GM12874 (cell line): ENCODE measurements around the gene PRKCB.
A peak's percentile ranks its signal among the peaks of the same experiment; 100 is the strongest.

Experiments
- TF ChIP-seq, protein P1 (sequence below): IDR thresholded peaks from 2 replicates; pipeline ENCODE4 v1.5.1; 2011; ENCODE audit warnings: low read depth, mild to moderate bottlenecking, control low read depth, low read length, moderate library complexity; ENCODE audit not compliant: insufficient read depth

PRKCB gene

DNA sequence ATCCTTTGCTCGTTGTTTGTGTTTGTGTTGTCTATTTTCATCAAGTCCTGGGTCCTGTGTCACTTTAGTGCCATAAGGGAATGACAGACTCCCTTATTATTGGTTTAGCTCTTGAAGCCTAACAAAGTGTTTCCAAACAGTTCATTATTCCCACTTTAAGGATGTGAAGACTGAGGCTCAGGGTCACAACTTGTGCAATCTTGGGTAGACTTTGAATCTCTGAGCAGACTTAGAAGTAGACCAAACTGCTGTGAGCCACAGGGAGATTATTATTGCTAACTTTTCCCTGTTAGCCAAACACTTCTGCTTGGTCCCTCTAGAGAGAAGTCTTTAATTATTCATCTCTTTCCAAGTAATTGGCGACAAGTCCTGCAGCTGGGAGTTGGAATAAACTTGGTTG is 31.8 kb downstream of the PRKCB start:
- TF ChIP-seq, protein P1, sequence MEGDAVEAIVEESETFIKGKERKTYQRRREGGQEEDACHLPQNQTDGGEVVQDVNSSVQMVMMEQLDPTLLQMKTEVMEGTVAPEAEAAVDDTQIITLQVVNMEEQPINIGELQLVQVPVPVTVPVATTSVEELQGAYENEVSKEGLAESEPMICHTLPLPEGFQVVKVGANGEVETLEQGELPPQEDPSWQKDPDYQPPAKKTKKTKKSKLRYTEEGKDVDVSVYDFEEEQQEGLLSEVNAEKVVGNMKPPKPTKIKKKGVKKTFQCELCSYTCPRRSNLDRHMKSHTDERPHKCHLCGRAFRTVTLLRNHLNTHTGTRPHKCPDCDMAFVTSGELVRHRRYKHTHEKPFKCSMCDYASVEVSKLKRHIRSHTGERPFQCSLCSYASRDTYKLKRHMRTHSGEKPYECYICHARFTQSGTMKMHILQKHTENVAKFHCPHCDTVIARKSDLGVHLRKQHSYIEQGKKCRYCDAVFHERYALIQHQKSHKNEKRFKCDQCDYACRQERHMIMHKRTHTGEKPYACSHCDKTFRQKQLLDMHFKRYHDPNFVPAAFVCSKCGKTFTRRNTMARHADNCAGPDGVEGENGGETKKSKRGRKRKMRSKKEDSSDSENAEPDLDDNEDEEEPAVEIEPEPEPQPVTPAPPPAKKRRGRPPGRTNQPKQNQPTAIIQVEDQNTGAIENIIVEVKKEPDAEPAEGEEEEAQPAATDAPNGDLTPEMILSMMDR, result no peak

DNA sequence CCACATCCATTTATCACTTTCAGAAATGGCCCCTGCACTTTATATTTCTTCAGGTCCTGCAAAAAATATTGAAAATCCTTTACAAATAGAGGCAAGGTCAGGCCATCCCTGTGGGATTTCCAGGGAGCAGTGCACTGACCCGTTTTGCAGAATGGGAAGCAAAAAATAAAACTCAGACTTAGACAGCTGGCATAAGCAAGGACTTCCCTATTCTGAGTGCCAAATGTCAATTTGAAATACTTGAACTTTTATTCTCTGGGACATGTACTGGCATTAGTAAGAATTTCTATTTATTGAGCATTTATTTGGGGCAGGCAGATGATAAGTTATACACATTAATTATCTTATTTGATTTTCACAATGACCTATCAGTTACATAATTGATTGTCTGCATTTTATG is 32.4 kb downstream of the PRKCB start:
- TF ChIP-seq, protein P1, result no peak

DNA sequence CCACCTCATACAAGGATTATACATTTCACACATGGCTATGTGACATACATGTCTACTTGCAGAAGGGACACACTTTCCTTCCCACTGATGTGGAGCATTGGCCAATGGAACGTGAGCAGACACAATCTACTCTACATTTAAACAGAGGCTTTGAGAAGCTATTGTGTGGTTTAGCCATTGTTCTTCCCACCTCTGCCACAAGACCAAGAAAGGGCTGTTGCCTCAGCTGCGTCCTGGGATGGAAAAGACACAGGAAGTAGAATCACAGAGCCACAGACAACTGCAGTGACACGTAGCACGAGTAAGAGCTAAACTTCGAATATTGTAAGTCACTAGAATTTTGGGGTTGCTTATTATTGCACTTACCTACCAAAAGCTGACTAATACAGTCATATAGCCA is 33.3 kb downstream of the PRKCB start:
- TF ChIP-seq, protein P1, result no peak

DNA sequence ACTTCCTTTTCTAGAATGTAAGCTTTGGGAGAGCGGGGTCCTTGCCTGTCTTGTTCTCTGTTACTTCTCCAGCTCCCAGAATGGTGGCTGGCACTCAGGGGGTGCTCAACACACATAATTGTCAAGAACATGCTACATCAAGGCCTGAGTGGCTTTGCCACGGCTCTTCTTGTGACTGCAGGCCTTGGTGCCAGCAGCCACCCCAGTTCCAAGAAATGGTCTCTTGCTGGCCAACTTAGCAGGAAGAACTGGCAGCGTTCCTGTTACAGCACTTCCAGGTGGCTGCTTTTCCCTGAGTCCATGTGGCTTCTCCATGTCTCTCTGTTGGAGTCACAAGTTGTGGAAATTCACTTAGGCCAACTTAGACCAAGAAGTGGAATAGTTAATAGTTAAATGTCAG is 36.1 kb downstream of the PRKCB start:
- TF ChIP-seq, protein P1, result no peak

DNA sequence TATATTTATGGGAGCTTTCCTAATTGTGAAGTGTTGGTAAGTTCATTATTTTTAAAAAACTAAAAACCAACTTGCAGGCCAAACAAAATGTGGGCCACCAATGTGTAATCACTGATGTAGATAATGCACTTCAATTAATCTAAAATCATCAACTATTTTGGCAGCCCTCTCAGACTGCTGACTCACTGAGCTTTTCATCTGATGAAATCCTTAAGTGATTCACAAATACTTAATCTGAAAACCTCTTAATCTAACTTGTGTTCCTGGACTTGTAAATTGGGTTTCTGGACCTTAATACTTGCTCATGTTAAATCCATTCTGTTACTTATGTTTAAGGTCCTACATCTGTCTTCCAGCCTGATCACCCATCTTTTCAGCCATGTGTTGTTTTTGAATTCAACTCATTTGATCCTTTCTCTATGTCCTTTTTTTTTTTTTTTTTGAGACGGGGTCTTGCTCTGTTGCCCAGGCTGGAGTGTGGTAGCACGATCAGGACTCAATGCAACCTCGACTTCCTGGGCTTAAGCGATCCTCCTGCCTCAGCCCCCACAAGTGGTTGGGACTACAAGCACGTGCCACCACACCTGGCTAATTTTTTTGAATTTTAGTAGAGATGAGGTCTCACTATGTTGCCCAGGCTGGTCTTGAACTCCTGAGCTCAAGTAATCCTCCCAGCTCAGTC is 39.0 kb downstream of the PRKCB start:
- TF ChIP-seq, protein P1, result no peak

DNA sequence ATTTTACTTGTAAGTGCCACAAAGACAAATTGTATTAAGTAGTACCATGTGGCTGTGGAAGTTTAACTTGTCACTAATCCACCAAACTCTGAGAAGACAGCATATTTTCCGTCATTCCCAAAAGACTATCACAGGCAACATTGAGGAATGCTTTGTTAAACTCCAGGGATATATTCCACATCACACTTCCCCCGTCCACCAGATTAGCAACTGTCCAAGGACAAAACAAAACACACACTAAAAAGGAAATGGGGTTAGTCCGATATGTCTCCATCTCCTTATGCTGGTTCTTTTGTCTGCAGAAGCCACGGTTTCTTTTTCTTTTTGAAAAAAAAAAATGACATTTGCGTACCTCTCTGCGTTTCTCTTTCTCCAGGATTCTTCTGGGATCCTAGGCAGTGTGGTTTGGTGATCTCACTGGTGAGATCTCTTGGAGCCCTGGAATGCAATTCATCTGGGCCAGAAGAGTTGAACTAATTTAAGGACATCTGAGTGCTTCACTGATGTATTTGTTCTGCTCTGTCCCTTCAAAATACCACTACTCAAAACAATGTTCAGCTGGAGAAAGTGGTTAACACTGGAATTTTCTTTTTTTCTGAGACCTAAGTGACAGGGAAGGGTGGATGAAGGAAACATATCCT is 40.6 kb downstream of the PRKCB start:
- TF ChIP-seq, protein P1, result no peak

DNA sequence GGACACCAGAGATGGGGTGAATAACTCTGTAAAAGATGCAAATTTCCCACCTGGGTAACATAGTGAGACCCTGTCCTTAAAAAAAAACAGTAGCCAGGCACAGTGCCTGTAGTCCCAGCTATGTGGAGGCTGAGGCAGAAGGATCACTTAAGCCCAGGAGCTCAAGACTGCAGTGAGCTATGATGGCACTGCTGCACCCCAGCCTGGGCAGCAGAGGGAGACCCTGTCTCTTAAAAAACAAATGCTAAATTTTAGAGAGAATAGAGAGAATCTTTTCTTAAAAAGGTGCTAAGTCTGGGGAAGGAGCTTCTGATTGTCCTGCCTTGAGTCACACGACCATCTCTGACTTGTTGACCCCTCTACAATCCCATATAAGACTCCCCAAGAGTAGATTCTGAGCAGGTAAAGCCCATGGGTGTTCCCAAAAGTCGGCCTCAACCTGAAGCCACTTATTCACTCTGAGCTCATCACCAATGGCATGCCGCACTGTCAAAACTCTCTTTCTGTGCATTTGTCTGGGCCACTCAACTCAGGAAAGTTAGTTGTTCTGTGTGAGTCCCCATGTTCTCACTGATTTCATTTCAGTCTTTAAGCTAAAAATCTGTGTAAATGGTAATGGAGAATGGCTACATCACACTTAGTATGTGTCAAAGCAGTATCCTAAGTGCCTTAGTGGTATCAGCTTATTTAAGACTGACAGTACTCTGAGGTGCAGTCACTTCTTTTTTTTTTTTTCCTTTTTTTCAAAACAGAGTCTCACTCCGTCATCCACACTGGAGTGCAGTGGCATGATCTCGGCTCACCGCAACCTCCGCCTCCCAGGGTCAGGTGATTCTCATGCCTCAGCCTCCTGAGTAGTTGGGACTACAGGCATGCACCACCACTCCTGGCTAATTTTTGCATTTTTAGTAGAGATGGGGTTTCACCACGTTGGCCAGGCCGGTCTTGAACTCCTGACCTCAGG is 41.6 kb downstream of the PRKCB start:
- TF ChIP-seq, protein P1, result 0 out of 2 replicates have a peak, but pooled peaks have one; percentile 15
